Stimulated activated CD4-positive, alpha-beta T cell treated with anti-CD3 and anti-CD28 coated beads, Interleukin-2, amount 100 ng/mL, for 48 hours (primary cell): Measurements from ENCODE around the gene SNAPIN.

Source experiments
- DNase-seq, 2 donors: peaks; one replicate each; pipeline ENCODE4 v3.0.0-alpha.2; 2020

SNAPIN gene

GRCh38 chr1:153680120-153680403, 21.6 kb downstream of the SNAPIN start:
- no peak for DNase-seq

- no peak for DNase-seq
Observed at GRCh38 chr1:153682730-153683129, 24.2 kb downstream of the SNAPIN start.

GRCh38 chr1:153683854-153684253, 25.4 kb downstream of the SNAPIN start:
- DNase-seq, result no peak

GRCh38 chr1:153684892-153685291, 26.4 kb downstream of the SNAPIN start:
- no peak for DNase-seq

GRCh38 chr1:153685544-153686340, 27.2 kb downstream of the SNAPIN start:
- no peak for DNase-seq

- no peak for DNase-seq
Observed at GRCh38 chr1:153687346-153688125, 29.0 kb downstream of the SNAPIN start.

- DNase-seq, result no peak
Observed at GRCh38 chr1:153688276-153688675, 29.8 kb downstream of the SNAPIN start.

GRCh38 chr1:153688736-153689328, 30.3 kb downstream of the SNAPIN start:
- no peak for DNase-seq

GRCh38 chr1:153693466-153693865, 35.0 kb downstream of the SNAPIN start:
- DNase-seq, result no peak

GRCh38 chr1:153696741-153697140, 38.2 kb downstream of the SNAPIN start:
- no peak for DNase-seq

GRCh38 chr1:153697191-153698019, 38.9 kb downstream of the SNAPIN start:
- no peak for DNase-seq

- DNase-seq, result no peak
Observed at GRCh38 chr1:153698020-153698922, 39.8 kb downstream of the SNAPIN start.

- DNase-seq, result no peak
Observed at GRCh38 chr1:153698923-153699714, 40.6 kb downstream of the SNAPIN start.

GRCh38 chr1:153699768-153700167, 41.3 kb downstream of the SNAPIN start:
- DNase-seq, result no peak

- DNase-seq, result no peak
Observed at GRCh38 chr1:153705484-153705883, 47.0 kb downstream of the SNAPIN start.

GRCh38 chr1:153711026-153711425, 52.5 kb downstream of the SNAPIN start:
- no peak for DNase-seq
